ENCODE data around the gene ARID1B.

- TF ChIP-seq CTCF (IDR thresholded peaks at IDR 0.05; ENCODE audit: poor library complexity) (no peak), EZH2phosphoT487 (IDR thresholded peaks at IDR 0.05; ENCODE audit: low read depth, severe bottlenecking, unreplicated experiment) (no peak)
Observed at GRCh38 chr6:156807795-156808194, 30.6 kb downstream of the ARID1B start.
